K562 (cell line): ENCODE measurements around the gene KRT8. TPM values are rescaled to one million over a fixed set of nuclear protein-coding genes. Genes with fewer than 3 reads are reported as not detected.

ENCODE experiments used
- CTBP1 ChIP-seq: fragments of 450-650 bp; IDR thresholded peaks from 2 replicates; pipeline ENCODE4 v1.6.1; 2016; ENCODE audit warnings: borderline replicate concordance
- FOXM1 ChIP-seq, 2 experiments: fragments of 450-650 bp in 1 of 2; sonication (generic) in 1 of 2; formaldehyde crosslinking in 1 of 2; IDR thresholded peaks; 2 replicates each; pipeline versions ENCODE4 v1.6.1 to v1.9.0; 2017 to 2022; ENCODE audit warnings: low read depth in 2 of 2, mild to moderate bottlenecking in 2 of 2, missing genetic modification reagents in 1 of 2, moderate library complexity in 1 of 2
- HDGF ChIP-seq: fragments of 450-650 bp; IDR thresholded peaks from 2 replicates; pipeline ENCODE4 v1.6.1; 2016
- HMG20A ChIP-seq: fragments of 450-650 bp; formaldehyde crosslinking; conservative IDR thresholded peaks from 2 replicates; pipeline ENCODE4 v1.4.0; 2020; ENCODE audit warnings: mild to moderate bottlenecking, mixed read lengths
- NCOA4 ChIP-seq: fragments of 450-650 bp; IDR thresholded peaks from 2 replicates; pipeline ENCODE4 v1.6.1; 2018; ENCODE audit warnings: mild to moderate bottlenecking; ENCODE audit not compliant: partially characterized antibody
- NFATC3 ChIP-seq: fragments of 450-650 bp; IDR thresholded peaks from 2 replicates; pipeline ENCODE4 v1.6.1; 2017; ENCODE audit warnings: mild to moderate bottlenecking
- NR2F6 ChIP-seq: fragments of 450-650 bp; formaldehyde crosslinking; IDR thresholded peaks from 2 replicates; pipeline ENCODE4 v1.4.0; 2020; ENCODE audit warnings: mild to moderate bottlenecking
- PHF21A ChIP-seq: fragments of 450-650 bp; IDR thresholded peaks from 2 replicates; pipeline ENCODE4 v1.6.1; 2017; ENCODE audit warnings: low read depth, borderline replicate concordance
- TAF15 ChIP-seq: fragments of 200-400 bp; formaldehyde crosslinking; IDR thresholded peaks from 2 replicates; pipeline ENCODE4 v1.6.1; 2017; ENCODE audit warnings: mild to moderate bottlenecking, low read depth, low read length, moderate library complexity
- ZNF134 ChIP-seq: fragments of 250-450 bp; sonication (Bioruptor Pico); conservative IDR thresholded peaks from 2 replicates; pipeline ENCODE4 v1.4.0; 2020
- ZNF384 ChIP-seq: IDR thresholded peaks from 2 replicates; pipeline ENCODE4 v1.6.1; 2012; ENCODE audit warnings: low read depth, low read length, improper control_type of control experiment
- ZNF444 ChIP-seq: fragments of 250-450 bp; sonication (Bioruptor Pico); IDR thresholded peaks from 2 replicates; pipeline ENCODE4 v1.4.0; 2020; ENCODE audit warnings: mild to moderate bottlenecking, moderate library complexity
- polyA plus RNA-seq, 8 experiments: library from polyadenylated mRNA; depleted of rRNA in 4 of 8; stranded (reverse) in 5 of 8; unstranded in 3 of 8; fragments of >200 nt; fragmentation: Nextera tagmentation in 2 of 8; fragmentation: Illumina TruSeq in 1 of 8; extraction: Ambion mirVana in 2 of 8; extraction: Trizol in 1 of 8; gene quantifications; 2 replicates each; pipeline versions ENCODE4 v1.2.1 to v1.2.3, GENCODE V29; 2011 to 2014; ENCODE audit warnings: inconsistent platforms in 1 of 8, missing spikeins in 1 of 8
- total RNA-seq, 7 experiments: library from RNA; depleted of rRNA in 6 of 7; stranded (reverse); fragments of >200 nt in 6 of 7; fragmentation: Illumina TruSeq in 2 of 7; extraction: Trizol in 2 of 7; gene quantifications; 2 replicates each; pipeline versions ENCODE4 v1.2.1 to v1.2.3, GENCODE V29; 2011 to 2021; ENCODE audit warnings: low replicate concordance in 1 of 7
- TF ChIP-seq, protein P1 (sequence below), 2 experiments: fragments of 150-350 bp in 1 of 2; IDR thresholded peaks; 2 replicates each; pipeline ENCODE4 v1.6.1; 2012 to 2016; ENCODE audit warnings: low read depth in 2 of 2, low read length in 2 of 2, mild to moderate bottlenecking in 1 of 2, moderate library complexity in 1 of 2
- TF ChIP-seq, protein P2 (sequence below): sonication (generic); formaldehyde crosslinking; IDR thresholded peaks from 2 replicates; pipeline ENCODE4 v1.8.0; 2022; ENCODE audit warnings: missing genetic modification reagents, mild to moderate bottlenecking, borderline replicate concordance
- TF ChIP-seq, protein P3 (sequence below): sonication (generic); formaldehyde crosslinking; IDR thresholded peaks from 2 replicates; pipeline ENCODE4 v1.8.0; 2023; ENCODE audit warnings: mild to moderate bottlenecking, missing genetic modification reagents
- TF ChIP-seq, protein P4 (sequence below): IDR thresholded peaks from 2 replicates; pipeline ENCODE4 v1.6.1; 2012; ENCODE audit warnings: low read depth, low read length, improper control_type of control experiment, borderline replicate concordance

The KRT8 gene
- total and polyA plus RNA-seq, 9 of the 15 experiments (the other 6 are each of a cell fraction or from before 2014, with no cell fraction given), result 41.5 to 661 (median 260) TPM

DNA sequence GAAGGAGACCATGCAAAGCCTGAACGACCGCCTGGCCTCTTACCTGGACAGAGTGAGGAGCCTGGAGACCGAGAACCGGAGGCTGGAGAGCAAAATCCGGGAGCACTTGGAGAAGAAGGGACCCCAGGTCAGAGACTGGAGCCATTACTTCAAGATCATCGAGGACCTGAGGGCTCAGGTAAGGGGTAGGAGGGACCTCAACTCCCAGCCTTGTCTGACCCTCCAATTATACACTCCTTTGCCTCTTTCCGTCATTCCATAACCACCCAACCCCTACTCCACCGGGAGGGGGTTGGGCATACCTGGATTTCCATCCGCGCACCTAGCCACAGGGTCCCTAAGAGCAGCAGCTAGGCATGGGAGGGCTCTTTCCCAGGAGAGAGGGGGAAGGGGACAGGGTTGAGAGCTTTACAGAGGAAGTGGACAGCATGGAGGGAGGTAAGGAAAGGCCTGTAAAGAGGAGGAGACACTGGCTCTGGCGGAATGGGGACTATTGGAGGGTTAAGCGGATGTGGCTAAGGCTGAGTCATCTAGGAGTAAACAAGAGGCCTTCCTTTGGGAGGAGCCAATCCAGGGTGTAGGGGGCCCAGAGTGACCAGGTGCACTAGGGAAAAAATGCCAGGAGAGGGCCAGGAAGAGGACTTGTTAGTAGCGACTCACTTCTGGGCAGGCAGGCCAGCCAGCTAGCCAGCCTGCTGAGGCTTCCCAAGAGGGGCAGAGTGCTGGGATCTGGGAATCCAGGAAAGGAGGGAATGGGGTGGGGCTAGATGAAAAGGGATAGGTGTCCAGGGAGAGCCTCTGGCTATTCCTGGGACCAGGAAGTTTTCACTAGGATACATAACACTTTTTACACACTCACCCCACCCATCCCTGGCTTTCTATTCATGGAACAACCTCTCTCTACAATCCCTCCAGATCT is 44.8 kb upstream of the KRT8 start (continued):
- TF ChIP-seq, protein P1, sequence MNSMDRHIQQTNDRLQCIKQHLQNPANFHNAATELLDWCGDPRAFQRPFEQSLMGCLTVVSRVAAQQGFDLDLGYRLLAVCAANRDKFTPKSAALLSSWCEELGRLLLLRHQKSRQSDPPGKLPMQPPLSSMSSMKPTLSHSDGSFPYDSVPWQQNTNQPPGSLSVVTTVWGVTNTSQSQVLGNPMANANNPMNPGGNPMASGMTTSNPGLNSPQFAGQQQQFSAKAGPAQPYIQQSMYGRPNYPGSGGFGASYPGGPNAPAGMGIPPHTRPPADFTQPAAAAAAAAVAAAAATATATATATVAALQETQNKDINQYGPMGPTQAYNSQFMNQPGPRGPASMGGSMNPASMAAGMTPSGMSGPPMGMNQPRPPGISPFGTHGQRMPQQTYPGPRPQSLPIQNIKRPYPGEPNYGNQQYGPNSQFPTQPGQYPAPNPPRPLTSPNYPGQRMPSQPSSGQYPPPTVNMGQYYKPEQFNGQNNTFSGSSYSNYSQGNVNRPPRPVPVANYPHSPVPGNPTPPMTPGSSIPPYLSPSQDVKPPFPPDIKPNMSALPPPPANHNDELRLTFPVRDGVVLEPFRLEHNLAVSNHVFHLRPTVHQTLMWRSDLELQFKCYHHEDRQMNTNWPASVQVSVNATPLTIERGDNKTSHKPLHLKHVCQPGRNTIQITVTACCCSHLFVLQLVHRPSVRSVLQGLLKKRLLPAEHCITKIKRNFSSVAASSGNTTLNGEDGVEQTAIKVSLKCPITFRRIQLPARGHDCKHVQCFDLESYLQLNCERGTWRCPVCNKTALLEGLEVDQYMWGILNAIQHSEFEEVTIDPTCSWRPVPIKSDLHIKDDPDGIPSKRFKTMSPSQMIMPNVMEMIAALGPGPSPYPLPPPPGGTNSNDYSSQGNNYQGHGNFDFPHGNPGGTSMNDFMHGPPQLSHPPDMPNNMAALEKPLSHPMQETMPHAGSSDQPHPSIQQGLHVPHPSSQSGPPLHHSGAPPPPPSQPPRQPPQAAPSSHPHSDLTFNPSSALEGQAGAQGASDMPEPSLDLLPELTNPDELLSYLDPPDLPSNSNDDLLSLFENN (IDR thresholded peaks at IDR 0.05; ENCODE audit: low read depth in 2 of 2, low read length in 2 of 2), result 0 out of 4 replicates have a peak, but pooled peaks of 1 of the 2 experiments have one; percentile 50
- TF ChIP-seq NR2F6 (CRISPR knock-in tag), result peak; percentile 45; the same call in 1 of the 2 replicates
- peak; percentile 79 for TF ChIP-seq CTBP1
- TF ChIP-seq NFATC3, result no peak
- TF ChIP-seq, protein P2, sequence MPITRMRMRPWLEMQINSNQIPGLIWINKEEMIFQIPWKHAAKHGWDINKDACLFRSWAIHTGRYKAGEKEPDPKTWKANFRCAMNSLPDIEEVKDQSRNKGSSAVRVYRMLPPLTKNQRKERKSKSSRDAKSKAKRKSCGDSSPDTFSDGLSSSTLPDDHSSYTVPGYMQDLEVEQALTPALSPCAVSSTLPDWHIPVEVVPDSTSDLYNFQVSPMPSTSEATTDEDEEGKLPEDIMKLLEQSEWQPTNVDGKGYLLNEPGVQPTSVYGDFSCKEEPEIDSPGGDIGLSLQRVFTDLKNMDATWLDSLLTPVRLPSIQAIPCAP (CRISPR knock-in tag), result no peak
- TF ChIP-seq ZNF384, result no peak
- TF ChIP-seq, protein P3, sequence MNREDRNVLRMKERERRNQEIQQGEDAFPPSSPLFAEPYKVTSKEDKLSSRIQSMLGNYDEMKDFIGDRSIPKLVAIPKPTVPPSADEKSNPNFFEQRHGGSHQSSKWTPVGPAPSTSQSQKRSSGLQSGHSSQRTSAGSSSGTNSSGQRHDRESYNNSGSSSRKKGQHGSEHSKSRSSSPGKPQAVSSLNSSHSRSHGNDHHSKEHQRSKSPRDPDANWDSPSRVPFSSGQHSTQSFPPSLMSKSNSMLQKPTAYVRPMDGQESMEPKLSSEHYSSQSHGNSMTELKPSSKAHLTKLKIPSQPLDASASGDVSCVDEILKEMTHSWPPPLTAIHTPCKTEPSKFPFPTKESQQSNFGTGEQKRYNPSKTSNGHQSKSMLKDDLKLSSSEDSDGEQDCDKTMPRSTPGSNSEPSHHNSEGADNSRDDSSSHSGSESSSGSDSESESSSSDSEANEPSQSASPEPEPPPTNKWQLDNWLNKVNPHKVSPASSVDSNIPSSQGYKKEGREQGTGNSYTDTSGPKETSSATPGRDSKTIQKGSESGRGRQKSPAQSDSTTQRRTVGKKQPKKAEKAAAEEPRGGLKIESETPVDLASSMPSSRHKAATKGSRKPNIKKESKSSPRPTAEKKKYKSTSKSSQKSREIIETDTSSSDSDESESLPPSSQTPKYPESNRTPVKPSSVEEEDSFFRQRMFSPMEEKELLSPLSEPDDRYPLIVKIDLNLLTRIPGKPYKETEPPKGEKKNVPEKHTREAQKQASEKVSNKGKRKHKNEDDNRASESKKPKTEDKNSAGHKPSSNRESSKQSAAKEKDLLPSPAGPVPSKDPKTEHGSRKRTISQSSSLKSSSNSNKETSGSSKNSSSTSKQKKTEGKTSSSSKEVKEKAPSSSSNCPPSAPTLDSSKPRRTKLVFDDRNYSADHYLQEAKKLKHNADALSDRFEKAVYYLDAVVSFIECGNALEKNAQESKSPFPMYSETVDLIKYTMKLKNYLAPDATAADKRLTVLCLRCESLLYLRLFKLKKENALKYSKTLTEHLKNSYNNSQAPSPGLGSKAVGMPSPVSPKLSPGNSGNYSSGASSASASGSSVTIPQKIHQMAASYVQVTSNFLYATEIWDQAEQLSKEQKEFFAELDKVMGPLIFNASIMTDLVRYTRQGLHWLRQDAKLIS, result peak; percentile 65; the same call in 1 of the 2 replicates
- TF ChIP-seq PHF21A, result peak; percentile 67; the same call in 1 of the 2 replicates
- TF ChIP-seq FOXM1 (IDR thresholded peaks at IDR 0.05; ENCODE audit: low read depth), result peak; percentile 52; the same call in 1 of the 2 replicates
- TF ChIP-seq FOXM1 (CRISPR knock-in tag; IDR thresholded peaks at IDR 0.05; ENCODE audit: low read depth), result no peak
- TF ChIP-seq ZNF444 (CRISPR knock-in tag), result no peak
- no peak for TF ChIP-seq ZNF134 (CRISPR knock-in tag)
- TF ChIP-seq HMG20A (CRISPR knock-in tag), result 0 out of 2 replicates have a peak, but pooled peaks have one; percentile 59
- no peak for TF ChIP-seq TAF15
- TF ChIP-seq, protein P4, sequence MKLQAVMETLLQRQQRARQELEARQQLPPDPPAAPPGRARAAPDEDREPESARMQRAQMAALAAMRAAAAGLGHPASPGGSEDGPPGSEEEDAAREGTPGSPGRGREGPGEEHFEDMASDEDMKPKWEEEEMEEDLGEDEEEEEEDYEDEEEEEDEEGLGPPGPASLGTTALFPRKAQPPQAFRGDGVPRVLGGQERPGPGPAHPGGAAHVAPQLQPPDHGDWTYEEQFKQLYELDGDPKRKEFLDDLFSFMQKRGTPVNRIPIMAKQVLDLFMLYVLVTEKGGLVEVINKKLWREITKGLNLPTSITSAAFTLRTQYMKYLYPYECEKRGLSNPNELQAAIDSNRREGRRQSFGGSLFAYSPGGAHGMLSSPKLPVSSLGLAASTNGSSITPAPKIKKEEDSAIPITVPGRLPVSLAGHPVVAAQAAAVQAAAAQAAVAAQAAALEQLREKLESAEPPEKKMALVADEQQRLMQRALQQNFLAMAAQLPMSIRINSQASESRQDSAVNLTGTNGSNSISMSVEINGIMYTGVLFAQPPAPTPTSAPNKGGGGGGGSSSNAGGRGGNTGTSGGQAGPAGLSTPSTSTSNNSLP, result no peak
- no peak for TF ChIP-seq NCOA4
- TF ChIP-seq HDGF, result peak; percentile 29
